TTC549 (cell line): Measurements from ENCODE around the gene KCNB1.

Experiments
- FAIRE-seq: peaks from 2 replicates; lab custom pipeline; 2012; peaks lifted over from hg19 to GRCh38; lab: Jason Lieb, UNC

KCNB1 gene

GRCh38 chr20:49468412-49468811, 14.1 kb downstream of the KCNB1 start:
- FAIRE-seq, result no peak

GRCh38 chr20:49466114-49466912, 16.2 kb downstream of the KCNB1 start:
- no peak for FAIRE-seq

- FAIRE-seq, result no peak
Measured at GRCh38 chr20:49464556-49464955, 17.9 kb downstream of the KCNB1 start.

GRCh38 chr20:49462626-49463025, 19.8 kb downstream of the KCNB1 start:
- no peak for FAIRE-seq

- no peak for FAIRE-seq
Measured at GRCh38 chr20:49461894-49462620, 20.4 kb downstream of the KCNB1 start.

- FAIRE-seq, result no peak
Measured at GRCh38 chr20:49460916-49461315, 21.6 kb downstream of the KCNB1 start.

- no peak for FAIRE-seq
Measured at GRCh38 chr20:49460131-49460530, 22.3 kb downstream of the KCNB1 start.

GRCh38 chr20:49459684-49460083, 22.8 kb downstream of the KCNB1 start:
- no peak for FAIRE-seq

- no peak for FAIRE-seq
Measured at GRCh38 chr20:49457444-49457843, 25.0 kb downstream of the KCNB1 start.

- no peak for FAIRE-seq
Measured at GRCh38 chr20:49456646-49457045, 25.8 kb downstream of the KCNB1 start.

- FAIRE-seq, result no peak
Measured at GRCh38 chr20:49455691-49456090, 26.8 kb downstream of the KCNB1 start.

- no peak for FAIRE-seq
Measured at GRCh38 chr20:49452011-49452482, 30.4 kb downstream of the KCNB1 start.

- no peak for FAIRE-seq
Measured at GRCh38 chr20:49450281-49450721, 32.2 kb downstream of the KCNB1 start.

GRCh38 chr20:49448917-49449316, 33.6 kb downstream of the KCNB1 start:
- no peak for FAIRE-seq

- no peak for FAIRE-seq
Measured at GRCh38 chr20:49447946-49448809, 34.3 kb downstream of the KCNB1 start.

GRCh38 chr20:49447364-49447763, 35.1 kb downstream of the KCNB1 start:
- no peak for FAIRE-seq

GRCh38 chr20:49446808-49447207, 35.7 kb downstream of the KCNB1 start:
- no peak for FAIRE-seq

- no peak for FAIRE-seq
Measured at GRCh38 chr20:49446080-49446479, 36.4 kb downstream of the KCNB1 start.

- no peak for FAIRE-seq
Measured at GRCh38 chr20:49445176-49445575, 37.3 kb downstream of the KCNB1 start.

GRCh38 chr20:49444553-49444990, 37.9 kb downstream of the KCNB1 start:
- FAIRE-seq, result no peak

- FAIRE-seq, result no peak
Measured at GRCh38 chr20:49437057-49437456, 45.4 kb downstream of the KCNB1 start.

- FAIRE-seq, result no peak
Measured at GRCh38 chr20:49435639-49436038, 46.8 kb downstream of the KCNB1 start.
